ENCODE data around the gene RASSF4. TPM values are rescaled to one million over a fixed set of nuclear protein-coding genes. Genes with fewer than 3 reads are reported as not detected.

The RASSF4 gene
- total RNA-seq, 4 donors from 2014 or later: 27.6 to 41.5 (median 32.7) TPM

GRCh38 chr10:44937196-44938005 is 22.2 kb upstream of the RASSF4 start:
- Histone ChIP-seq H3K36me3 (no peaks in the 10 kb centered on the region), H3K27me3 (no peaks in the 10 kb centered on the region), H3K27ac (replicated peaks in 1 of 4) (no peak overlapping the region), H3K9me3 (no peaks in the 10 kb centered on the region), H3K4me1 (peaks cover 35 to 41% (median 39%) of the 10 kb centered on the region in 4 donors), H3K4me3 (no peak overlapping the region)
- peak in 1 of 2 donors; percentile 14 for TF ChIP-seq POLR2AphosphoS5 (IDR thresholded peaks at IDR 0.05)
- no peak for TF ChIP-seq POLR2A (IDR thresholded peaks at IDR 0.05; ENCODE audit: low read depth)
- no peak for DNase-seq (ENCODE audit: extremely low spot score)
- 87% methylated on average over 8 of the region's 9 CpGs for whole genome bisulfite sequencing
- intact Hi-C loops (cut with DNase I): no loop called here

GRCh38 chr10:44938956-44939355 is 20.6 kb upstream of the RASSF4 start:
- no peak for DNase-seq (ENCODE audit: extremely low spot score)
- 75% methylated on average over 7 of the region's 7 CpGs for WGBS
- no peaks in the 10 kb centered on the region for H3K27me3 ChIP-seq
- intact Hi-C loops (cut with DNase I): no loop called here
- peaks cover 25 to 33% (median 27%) of the 10 kb centered on the region in 4 donors for H3K4me1 ChIP-seq
- no peak for TF ChIP-seq EP300 (IDR thresholded peaks at IDR 0.05)
- TF ChIP-seq POLR2AphosphoS5 (IDR thresholded peaks at IDR 0.05): no peak
- no peak for TF ChIP-seq CTCF (IDR thresholded peaks at IDR 0.05)
- no peak for TF ChIP-seq POLR2A (IDR thresholded peaks at IDR 0.05; ENCODE audit: low read depth)
- H3K9me3 ChIP-seq: no peaks in the 10 kb centered on the region
- no peak overlapping the region for H3K4me3 ChIP-seq
- H3K36me3 ChIP-seq: no peaks in the 10 kb centered on the region
- H3K27ac ChIP-seq (replicated peaks in 1 of 4): no peak overlapping the region

- TF ChIP-seq CTCF (IDR thresholded peaks at IDR 0.05) (no peak), POLR2AphosphoS5 (IDR thresholded peaks at IDR 0.05) (no peak), EP300 (IDR thresholded peaks at IDR 0.05) (no peak), POLR2A (IDR thresholded peaks at IDR 0.05; ENCODE audit: low read depth) (no peak)
- Histone ChIP-seq H3K27me3 (no peaks in the 10 kb centered on the region), H3K4me1 (peaks cover 18 to 25% (median 19%) of the 10 kb centered on the region in 4 donors), H3K36me3 (no peaks in the 10 kb centered on the region), H3K4me3 (no peak overlapping the region), H3K27ac (replicated peaks in 1 of 4) (no peak overlapping the region), H3K9me3 (peaks cover 0 to 5% (median 3%) of the 10 kb centered on the region in 4 donors)
- intact Hi-C loops (cut with DNase I): no loop called here
- 88% methylated on average over 7 of the region's 7 CpGs for WGBS
- DNase-seq (ENCODE audit: extremely low spot score): no peak
Observed at GRCh38 chr10:44939691-44940401, 19.8 kb upstream of the RASSF4 start.

- intact Hi-C loops (cut with DNase I): no loop called here
- 93% methylated on average over 1 of the region's 1 CpG for WGBS
- Histone ChIP-seq H3K36me3 (no peaks in the 10 kb centered on the region), H3K27ac (replicated peaks in 1 of 4) (no peak overlapping the region), H3K4me3 (no peak overlapping the region), H3K27me3 (no peaks in the 10 kb centered on the region), H3K4me1 (peaks cover 0 to 32% (median 2%) of the 10 kb centered on the region in 4 donors), H3K9me3 (peaks cover 0 to 5% (median 3%) of the 10 kb centered on the region in 4 donors)
- no peak for DNase-seq (ENCODE audit: extremely low spot score)
- TF ChIP-seq POLR2A (IDR thresholded peaks at IDR 0.05; ENCODE audit: low read depth) (no peak), EP300 (IDR thresholded peaks at IDR 0.05) (no peak), POLR2AphosphoS5 (IDR thresholded peaks at IDR 0.05) (no peak), CTCF (IDR thresholded peaks at IDR 0.05) (no peak)
Observed at GRCh38 chr10:44944354-44944753, 15.2 kb upstream of the RASSF4 start.

GRCh38 chr10:44946205-44946604 is 13.4 kb upstream of the RASSF4 start:
- no peaks in the 10 kb centered on the region for H3K36me3 ChIP-seq
- WGBS: 49% methylated on average over 2 of the region's 2 CpGs
- H3K4me3 ChIP-seq: no peak overlapping the region
- no peaks in the 10 kb centered on the region for H3K27me3 ChIP-seq
- peaks cover 10 to 45% (median 13%) of the 10 kb centered on the region in 4 donors for H3K4me1 ChIP-seq
- TF ChIP-seq EP300 (IDR thresholded peaks at IDR 0.05): no peak
- TF ChIP-seq POLR2A (IDR thresholded peaks at IDR 0.05; ENCODE audit: low read depth): no peak
- TF ChIP-seq CTCF (IDR thresholded peaks at IDR 0.05): no peak
- TF ChIP-seq POLR2AphosphoS5 (IDR thresholded peaks at IDR 0.05): no peak
- DNase-seq (ENCODE audit: extremely low spot score): no peak
- no peak overlapping the region for H3K27ac ChIP-seq (replicated peaks in 1 of 4)
- intact Hi-C loops (cut with DNase I): no loop called here
- peaks cover 0 to 5% (median 3%) of the 10 kb centered on the region in 4 donors for H3K9me3 ChIP-seq
